Anterior cingulate cortex (tissue), 58 donors: ENCODE results near the gene AK8.
"Not testable (repeated sequence)": the region's sequence is repeated elsewhere in the genome, so short reads cannot be mapped to it uniquely, and the experiment has no call there.

Experiments
- DNase-seq, 58 donors: peaks; one replicate each; lab custom pipeline; 2025; lab: John Stamatoyannopoulos, UW

The AK8 gene

GRCh38 chr9:132728071-132728470, 150.0 kb downstream of the AK8 start:
- DNase-seq: no peak

- DNase-seq: no peak
Measured at GRCh38 chr9:132726576-132727130, 151.4 kb downstream of the AK8 start.

GRCh38 chr9:132725306-132725705, 152.8 kb downstream of the AK8 start:
- DNase-seq: no peak

- DNase-seq: no peak
Measured at GRCh38 chr9:132723809-132724208, 154.3 kb downstream of the AK8 start.

DNA sequence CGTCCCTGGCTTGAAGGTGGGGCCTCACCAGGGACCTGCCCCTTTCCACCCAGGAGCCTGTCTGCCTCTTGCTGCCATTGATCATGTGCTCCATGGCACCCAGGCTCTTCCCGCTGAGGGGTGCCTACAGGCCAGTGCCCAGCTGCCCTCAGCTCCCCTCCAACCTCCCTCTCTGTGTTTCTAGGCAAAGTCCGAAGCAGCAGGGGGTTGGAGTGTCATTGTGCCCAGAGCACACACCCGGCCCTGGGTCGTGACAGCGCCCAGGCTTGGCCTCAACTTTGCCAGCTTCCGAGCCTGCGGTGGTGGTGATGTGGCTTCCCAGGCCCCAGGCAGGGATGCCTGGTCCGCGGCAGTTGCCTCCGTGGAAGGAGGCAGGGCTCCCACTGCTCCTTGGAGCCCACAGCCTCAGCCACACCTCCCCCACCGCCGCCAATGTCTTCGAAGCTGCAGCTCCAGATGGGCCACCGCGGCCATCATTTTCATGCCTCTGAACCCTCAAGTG, 155.5 kb downstream of the AK8 start:
- DNase-seq: no peak

- DNase-seq: no peak
Measured at GRCh38 chr9:132721661-132722060, 156.4 kb downstream of the AK8 start.

- DNase-seq: not testable (repeated sequence)
Measured at GRCh38 chr9:132718381-132718928, 159.6 kb downstream of the AK8 start.

DNA sequence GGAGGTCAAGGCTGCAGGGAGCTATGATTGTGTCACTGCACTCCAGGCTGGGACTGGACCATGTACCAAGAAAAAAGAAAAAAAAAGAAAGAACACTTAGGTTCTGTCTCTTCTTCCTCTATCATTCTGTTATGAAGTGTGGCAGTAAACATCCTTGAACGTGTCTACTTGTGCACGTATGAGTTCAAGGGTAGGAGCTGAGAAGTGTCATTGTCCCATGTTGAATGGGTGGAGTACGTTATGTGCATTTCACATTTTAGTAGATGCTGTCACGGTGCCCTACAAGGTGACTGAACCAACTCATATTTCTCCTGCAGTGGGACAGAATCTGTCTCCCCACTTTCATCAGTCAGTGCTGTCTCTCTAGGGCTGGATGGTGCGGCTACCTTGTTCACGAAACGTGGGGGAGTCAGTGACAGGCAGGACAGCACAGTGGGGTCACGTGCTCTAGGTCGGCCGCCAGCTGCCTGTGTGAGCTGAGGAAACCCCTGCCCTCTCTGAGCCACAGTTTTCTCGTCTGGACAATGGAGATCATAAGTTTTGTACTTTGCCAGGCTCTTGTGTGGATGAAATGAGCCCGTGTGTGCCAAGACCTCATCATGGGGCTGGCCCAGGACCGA, 160.6 kb downstream of the AK8 start:
- DNase-seq: no peak

- no peak for DNase-seq
Measured at GRCh38 chr9:132716007-132716406, 162.1 kb downstream of the AK8 start.

DNA sequence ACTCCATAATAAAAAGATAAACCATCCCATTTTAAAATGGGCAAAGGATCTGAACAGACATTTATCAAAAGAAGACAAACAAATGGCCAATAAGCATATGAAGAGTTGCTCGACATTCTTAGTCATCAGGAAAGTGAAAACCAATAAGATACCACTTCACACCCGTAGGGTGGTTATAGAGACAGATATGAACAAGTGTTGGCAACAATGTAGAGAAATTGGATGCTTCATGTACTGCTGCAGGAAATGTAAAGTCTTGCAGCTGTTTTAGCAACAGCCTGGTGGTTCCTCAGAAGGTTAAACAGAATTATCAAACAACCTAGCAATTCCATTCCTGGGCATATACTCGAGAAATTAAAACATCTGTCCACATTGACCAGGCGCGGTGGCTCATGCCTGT, 165.3 kb downstream of the AK8 start:
- DNase-seq: no peak

- no peak for DNase-seq
Measured at GRCh38 chr9:132711846-132712245, 166.2 kb downstream of the AK8 start.

- DNase-seq: not testable (repeated sequence)
Measured at GRCh38 chr9:132711152-132711551, 166.9 kb downstream of the AK8 start.

DNA sequence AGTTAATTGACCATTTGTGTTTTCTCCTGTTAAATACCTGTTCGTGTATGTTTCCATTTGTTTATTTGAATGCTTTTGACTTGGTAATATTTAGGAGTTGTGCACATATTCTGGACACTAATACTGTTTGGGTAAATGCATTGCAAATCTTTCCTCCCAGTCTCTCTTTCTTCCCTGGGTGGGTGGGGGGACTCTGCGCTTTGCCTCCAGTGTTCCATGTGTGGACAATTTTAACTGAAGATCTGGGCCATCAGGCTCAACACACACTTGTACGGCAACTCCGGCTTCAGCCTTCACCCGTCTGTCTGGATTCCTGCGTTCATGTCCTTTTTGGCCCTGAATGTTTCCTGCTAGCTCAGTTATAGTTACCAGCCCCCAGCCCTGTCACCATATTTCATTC, 167.8 kb downstream of the AK8 start:
- DNase-seq: no peak

DNA sequence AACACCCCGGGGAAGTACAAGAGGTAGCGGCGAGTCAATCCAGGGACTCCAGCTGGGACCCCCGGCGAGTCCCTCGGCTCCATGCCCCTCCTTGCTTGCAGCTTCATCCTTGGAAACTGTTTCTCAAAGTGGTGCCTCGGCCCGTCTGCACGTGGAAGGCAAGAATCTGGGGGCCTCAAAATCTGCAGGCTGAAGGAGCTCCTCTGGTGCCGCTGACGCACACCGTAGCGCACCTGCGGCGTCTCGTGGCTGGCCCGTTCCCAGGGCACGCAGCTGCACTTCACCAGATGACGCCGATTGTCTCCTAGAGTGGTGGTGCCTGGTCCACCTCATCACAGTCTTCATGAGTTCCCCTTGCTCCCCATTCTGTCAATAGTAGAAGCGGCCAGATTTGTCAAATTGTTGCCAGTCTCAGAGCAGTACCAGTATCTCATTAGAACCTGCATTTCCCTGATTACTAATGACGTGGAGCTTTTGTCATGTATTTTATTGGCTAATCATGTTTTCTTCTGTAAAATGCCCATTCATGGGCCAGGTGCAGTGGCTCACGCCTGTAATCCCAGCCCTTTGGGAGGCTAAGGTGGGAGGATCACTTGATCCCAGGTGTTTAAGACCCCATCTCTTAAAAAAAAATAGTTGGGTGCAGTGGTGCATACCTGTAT, 169.2 kb downstream of the AK8 start:
- DNase-seq: no peak

- no peak for DNase-seq
Measured at GRCh38 chr9:132708239-132708638, 169.8 kb downstream of the AK8 start.

DNA sequence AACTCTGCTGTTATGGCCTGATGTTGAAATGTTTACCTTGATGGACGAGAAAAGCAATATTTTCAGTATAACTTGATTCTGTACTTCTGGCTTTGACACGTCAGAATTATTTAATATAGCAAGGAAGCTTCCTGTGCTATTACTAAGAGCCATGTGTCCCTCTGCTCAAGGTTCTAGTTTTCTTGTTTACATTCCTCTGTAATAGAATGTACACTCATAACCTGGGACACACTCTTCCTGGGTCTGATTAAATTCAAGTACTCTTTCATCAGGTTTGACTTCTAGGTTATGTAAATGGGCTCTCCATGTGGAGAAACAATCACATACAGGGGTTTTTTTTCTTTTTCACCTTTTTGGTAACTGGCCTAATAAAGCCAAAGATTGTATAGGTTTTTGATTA, 174.7 kb downstream of the AK8 start:
- DNase-seq: no peak

DNA sequence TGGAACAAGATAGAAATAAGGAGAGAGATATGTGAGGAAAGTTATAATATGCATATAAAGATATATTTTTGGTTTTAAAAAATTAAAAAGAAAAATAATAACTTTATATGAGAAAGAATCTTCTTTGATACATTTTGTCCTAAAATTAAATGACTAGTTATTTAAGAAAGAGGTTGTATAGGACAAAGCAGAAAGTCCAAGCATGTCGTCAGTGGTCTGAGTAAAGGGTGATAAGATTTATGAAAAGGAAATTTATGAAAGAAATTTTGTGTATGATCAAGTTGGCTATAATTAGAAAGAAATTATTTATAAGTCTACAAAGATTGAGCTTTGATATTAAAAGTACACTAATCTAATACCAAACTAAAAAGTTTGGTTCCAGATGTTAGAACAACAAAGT, 175.8 kb downstream of the AK8 start:
- DNase-seq: no peak

- DNase-seq: no peak
Measured at GRCh38 chr9:132699956-132700355, 178.1 kb downstream of the AK8 start.

DNA sequence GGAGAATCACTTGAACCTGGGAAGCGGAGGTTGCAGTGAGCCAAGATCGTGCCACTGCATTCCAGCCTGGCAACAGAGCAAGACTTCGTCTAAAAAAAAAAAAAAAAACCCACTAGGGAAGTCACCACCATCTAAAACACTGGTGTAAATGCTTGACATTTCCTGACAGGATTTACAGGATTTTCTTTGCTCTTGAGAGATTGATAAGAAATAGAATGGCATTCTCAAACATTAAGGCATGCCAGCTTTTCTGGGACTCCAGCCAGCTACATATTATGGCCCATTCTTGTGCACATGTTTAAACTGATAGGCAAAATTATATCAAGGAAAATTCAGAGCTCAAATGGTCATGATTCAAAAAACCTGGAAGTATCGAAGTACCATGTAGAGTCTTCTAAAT, 179.1 kb downstream of the AK8 start:
- no peak for DNase-seq

GRCh38 chr9:132697230-132697629, 180.9 kb downstream of the AK8 start:
- no peak for DNase-seq

DNA sequence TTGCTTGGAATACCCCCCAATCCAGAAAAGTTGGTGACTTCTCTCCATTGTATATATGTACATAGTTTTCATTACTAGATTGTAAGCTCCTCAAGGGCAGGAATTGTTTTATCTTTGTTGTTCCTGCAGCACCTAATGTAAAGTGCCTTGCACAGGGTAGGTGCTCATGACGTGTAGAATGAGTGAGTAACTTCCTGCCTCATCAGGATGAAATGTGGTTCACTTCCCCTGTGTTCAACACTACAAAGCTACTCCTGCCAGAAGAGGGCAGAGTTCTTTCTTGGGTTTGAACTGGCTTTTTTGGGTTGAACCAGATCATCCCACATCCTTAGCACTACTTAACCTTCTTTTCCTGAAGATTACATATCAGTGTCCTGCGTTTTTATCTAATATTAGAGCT, 183.9 kb downstream of the AK8 start:
- no peak for DNase-seq

DNA sequence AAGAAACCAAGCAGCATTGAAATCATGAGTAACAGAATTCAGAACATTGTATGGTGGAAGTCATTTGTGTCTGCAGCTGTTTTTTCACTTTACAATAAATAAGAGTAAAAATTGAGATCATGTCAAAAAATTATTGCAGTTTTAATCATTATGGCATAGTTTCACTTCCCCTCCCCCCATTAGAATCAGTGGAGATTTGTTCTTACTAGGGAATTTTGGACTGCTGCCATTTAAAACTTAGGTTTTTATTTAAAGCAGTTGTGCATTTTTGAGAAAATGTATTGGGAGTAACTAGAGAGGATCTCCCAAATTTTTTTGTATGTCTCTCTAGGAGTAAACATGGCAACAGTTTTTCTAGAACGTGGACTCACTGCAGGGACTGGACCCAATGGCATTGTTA, 187.4 kb downstream of the AK8 start:
- DNase-seq: no peak
